GM21423 (cell line): ENCODE measurements around the gene PSD.

ENCODE experiments used
- ATAC-seq: cut with Tn5 transposase; IDR thresholded peaks from one replicate; pipeline ENCODE4 v1.9.1; 2021; ENCODE audit warnings: mild to moderate bottlenecking, moderate library complexity; ENCODE audit not compliant: unreplicated experiment

The PSD gene

DNA sequence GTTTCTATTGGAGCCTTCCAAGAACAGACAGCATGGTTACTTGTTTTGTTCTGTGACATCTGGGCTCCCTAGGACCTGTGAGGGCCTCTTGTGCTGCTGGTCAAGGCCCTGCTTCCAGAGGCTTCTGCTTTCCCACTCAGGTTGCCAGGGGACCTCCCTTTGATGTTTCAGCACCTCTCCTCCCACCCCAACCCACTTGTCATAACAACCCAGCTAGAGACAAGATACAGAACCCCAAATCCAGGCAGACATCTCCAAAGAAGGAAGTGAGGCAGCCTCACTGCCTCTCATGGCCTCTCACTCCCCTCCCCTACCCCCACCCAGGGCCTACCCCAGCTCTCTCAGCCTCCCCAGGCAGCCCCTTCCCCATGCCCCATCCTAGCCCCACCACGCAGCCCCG is 11.8 kb downstream of the PSD start:
- no peak for ATAC-seq

DNA sequence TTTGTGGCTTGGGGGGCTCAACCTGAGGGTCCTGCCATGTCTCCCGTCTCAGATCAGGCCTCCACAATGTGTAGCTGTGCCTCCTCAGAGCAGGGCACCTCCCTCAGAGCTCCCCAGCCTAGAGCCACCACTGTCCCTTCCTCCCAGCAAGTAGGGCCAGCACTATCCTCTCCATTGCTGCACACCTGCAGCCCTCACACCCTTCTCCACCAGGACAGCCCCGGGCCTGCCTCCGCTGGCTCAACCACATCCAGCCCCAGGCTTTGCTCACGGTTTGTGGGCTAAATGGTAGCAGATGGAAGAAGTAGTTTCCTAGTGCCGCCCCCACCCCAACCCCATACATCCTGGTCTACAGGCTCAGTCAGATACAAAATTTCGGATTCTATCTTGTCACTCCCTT is 13.0 kb downstream of the PSD start:
- ATAC-seq, result no peak

DNA sequence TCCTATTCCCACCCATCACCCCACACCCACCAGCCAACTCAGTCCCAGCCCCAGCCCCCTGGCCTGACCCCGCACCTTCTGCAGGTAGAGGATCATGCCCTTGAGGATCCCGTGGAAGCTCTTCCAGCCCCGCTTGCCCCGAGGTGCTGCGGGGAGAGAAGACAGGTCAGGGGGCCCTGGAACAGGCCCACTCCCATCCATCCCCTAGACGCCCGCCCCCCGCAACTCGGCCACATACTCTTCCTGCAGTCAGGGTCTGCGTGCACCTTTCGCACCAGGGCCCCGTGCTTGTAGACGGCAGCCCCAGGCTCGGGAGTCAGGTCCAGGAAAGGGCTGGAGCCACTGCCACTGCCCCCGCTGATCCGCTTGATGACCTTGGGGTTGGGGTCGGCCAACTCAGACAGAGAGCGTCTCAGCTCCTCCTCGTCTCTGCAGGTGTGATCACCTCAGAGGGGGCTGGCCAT is 13.4 kb downstream of the PSD start:
- ATAC-seq, result no peak

DNA sequence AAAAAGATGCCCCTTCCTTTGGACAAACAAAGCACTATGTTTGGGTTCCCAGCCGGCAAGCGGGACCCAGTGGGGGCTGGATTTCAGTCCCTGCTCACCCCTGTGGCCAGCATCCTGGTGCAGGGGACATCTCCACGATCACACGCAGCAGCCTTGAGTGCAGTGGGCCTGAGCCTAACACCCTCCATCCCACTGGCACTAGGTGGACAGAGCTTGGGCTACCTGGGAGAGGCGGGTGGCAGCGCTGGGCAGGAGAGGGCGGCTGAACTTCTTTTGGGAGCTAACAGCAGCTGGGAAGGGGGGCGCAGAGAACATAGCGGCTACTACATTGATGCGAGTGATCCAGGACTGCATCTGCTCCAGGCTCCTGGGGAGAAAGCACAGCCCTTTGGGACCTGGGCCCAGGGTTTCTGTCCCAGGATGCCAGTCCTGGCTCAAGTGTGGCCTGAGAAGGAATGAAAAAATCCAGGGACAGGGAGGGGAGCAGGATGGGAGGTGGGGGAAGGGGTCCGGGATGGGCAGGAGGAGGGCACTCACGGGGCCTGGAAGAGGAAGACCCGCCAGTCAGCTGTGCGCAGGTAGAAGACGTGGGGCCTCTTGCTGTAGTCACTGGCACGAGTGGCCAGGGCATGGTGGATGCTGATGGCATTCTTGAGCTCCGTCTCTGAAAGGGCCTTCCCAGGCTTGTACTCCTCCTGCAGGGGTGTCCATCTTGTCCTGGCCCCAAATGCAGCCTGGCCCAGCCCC is 14.1 kb downstream of the PSD start:
- ATAC-seq, result no peak

DNA sequence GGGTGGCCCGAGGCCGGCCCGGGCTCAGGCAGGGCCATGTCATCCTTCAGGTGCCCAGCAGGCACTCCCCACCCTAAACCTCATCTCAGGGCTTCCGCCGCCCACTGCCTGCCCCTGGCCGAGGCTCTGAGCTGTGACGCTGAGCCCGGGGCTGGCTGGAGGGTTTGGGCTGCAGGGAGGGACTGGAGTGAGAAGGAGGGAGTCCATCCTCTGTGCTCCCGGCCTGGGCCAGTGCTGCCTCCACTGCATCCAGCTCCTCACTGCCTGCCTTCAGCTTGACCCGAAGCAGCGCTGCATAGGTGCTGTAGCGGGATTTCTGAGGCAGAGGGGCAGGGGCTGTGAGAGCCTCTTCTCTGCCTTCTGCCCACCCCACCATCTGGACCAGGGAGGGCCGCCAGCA is 15.5 kb downstream of the PSD start:
- ATAC-seq, result no peak

DNA sequence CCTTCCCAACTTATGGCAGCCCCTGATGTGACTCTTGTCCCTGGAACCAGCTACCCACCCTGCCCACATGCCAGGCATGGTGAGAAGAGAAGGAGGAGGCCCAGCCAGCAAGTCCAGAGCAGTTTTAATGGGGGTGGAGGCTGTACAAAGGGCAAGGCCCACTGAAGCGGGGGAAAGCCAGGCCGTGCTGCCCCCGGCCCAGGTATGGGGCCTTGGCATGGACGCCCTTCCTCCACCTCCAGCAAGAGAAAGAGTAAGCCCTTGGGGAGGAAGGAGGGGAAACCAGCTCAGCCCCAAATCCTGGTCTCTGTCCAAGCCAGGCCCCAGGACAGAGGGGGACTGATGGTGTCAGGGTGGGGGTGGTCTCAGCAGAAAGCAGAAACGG is 16.1 kb downstream of the PSD start:
- no peak for ATAC-seq

DNA sequence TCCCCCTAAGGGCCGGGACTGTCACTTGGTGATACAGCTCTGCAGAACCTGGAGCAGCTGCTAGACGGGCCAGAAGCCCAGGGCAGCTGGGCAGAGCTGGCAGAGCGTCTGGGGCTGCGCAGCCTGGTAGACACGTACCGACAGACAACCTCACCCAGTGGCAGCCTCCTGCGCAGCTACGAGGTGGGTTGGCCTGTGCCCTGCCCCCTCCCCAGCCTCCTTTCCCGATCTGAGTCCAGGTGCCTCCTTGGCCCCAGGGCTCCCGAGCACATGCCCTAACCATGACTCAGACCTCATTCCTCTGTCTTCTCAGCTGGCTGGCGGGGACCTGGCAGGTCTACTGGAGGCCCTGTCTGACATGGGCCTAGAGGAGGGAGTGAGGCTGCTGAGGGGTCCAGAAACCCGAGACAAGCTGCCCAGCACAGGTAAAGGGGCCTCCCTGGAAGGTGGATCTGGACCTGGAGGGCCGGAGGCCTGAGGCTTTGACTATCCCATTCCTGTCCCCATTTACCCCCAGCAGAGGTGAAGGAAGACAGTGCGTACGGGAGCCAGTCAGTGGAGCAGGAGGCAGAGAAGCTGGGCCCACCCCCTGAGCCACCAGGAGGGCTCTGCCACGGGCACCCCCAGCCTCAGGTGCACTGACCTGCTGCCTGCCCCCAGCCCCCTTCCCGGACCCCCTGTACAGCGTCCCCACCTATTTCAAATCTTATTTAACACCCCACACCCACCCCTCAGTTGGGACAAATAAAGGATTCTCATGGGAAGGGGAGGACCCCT is 16.7 kb downstream of the PSD start:
- ATAC-seq, result no peak

DNA sequence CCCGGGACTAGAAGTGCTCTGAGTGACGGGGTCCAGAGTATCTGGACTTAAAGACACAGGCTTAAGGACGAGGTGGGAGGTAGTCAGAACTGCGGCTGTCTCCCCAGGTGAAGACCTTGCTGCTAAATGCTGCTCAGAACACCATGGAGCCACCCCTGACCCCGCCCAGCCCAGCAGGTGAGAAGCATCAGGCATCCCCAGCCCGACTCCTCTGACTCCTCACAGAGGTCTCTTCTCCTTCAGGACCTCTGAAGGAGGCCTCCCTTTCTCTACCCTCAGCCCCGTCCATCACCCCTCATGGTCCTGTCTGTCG is 17.3 kb downstream of the PSD start:
- no peak for ATAC-seq

DNA sequence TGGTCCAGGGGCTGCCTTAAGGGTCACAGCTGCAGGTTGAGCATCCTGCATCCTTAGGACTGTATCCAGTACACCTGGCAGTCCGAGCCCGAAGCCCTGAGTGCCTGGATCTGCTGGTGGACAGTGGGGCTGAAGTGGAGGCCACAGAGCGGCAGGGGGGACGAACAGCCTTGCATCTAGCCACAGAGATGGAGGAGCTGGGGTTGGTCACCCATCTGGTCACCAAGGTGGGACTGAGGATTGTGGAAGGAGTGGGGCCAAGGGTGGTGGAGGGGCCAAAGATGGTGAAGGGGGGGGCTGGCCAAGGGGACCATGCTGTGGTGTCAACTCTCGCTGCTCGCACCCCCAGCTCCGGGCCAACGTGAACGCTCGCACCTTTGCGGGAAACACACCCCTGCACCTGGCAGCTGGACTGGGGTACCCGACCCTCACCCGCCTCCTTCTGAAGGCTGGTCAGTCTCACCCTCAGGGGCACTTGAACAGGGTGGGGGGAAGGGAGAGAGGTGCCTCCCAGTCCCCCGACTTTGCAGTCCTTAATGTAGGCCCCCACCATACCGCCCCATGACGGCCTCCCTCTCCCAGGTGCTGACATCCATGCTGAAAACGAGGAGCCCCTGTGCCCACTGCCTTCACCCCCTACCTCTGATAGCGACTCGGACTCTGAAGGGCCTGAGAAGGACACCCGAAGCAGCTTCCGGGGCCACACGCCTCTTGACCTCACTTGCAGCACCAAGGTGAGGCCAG is 17.8 kb downstream of the PSD start:
- ATAC-seq, result no peak

DNA sequence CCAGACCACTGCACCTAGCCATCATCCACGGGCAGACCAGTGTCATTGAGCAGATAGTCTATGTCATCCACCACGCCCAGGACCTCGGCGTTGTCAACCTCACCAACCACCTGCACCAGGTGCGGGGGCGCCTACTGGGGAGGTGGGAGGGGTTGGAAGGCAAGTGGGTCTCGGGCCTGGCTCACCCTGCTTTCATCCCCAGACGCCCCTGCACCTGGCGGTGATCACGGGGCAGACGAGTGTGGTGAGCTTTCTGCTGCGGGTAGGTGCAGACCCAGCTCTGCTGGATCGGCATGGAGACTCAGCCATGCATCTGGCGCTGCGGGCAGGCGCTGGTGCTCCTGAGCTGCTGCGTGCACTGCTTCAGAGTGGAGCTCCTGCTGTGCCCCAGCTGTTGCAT is 18.5 kb downstream of the PSD start:
- ATAC-seq, result no peak

DNA sequence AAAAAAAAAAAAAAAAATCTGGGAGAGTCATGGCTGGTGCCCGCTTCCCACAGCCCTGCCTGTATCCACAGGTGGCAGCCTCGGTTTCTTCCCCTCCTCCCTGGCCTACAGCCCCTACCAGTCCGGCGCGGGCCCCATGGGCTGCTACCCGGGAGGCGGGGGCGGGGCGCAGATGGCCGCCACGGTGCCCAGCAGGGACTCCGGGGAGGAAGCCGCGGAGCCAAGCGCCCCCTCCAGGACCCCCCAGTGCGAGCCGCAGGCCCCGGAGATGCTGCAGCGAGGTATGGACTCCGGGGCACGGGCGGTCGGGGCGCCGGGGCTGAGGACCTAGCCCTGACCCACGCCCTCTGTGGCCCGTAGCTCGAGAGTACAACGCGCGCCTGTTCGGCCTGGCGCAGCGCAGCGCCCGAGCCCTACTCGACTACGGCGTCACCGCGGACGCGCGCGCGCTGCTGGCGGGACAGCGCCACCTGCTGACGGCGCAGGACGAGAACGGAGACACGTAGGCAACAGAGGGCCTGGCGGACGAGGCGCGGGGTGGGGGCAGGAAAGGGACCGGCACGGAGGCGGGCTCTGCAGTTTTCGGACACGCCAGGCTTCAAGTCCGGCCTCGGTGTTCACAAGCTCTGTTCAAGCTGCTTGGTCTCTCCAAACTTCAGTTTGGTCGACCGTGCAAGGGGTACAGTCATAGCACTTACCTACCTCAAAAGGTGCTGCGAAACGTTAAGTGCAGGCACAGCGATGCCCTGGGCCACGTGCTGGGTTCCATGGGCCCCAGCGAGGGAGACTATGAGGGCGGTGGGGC is 19.2 kb downstream of the PSD start:
- peak; percentile 37 for ATAC-seq

DNA sequence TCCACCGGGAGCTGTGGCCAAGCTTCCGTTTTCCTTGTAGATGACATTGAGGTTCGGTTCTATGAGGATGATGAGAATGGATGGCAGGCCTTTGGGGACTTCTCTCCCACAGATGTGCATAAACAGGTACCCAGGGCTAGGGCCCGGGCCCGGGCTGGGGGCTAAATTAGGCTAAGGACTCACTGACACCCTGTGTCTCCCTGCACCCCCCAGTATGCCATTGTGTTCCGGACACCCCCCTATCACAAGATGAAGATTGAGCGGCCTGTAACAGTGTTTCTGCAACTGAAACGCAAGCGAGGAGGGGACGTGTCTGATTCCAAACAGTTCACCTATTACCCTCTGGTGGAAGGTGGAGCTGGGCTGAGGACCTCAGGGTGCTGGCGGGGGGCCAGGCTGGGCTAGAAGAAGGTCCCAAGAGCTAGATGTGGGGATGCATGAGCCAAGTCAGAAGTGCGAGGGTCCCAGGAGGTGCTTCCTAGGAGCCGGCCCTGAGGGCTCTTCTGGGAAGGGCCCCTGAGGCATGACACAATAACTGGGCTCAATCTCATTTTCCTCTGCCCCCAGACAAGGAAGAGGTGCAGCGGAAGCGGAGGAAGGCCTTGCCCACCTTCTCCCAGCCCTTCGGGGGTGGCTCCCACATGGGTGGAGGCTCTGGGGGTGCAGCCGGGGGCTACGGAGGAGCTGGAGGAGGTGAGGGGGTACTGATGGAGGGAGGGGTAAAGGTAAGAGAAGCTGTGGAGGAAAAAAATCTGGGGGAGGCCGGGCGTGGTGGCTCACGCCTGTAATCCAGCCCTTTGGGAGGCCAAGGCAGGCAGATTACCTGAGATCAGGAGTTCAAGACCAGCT is 20.2 kb downstream of the PSD start:
- no peak for ATAC-seq

DNA sequence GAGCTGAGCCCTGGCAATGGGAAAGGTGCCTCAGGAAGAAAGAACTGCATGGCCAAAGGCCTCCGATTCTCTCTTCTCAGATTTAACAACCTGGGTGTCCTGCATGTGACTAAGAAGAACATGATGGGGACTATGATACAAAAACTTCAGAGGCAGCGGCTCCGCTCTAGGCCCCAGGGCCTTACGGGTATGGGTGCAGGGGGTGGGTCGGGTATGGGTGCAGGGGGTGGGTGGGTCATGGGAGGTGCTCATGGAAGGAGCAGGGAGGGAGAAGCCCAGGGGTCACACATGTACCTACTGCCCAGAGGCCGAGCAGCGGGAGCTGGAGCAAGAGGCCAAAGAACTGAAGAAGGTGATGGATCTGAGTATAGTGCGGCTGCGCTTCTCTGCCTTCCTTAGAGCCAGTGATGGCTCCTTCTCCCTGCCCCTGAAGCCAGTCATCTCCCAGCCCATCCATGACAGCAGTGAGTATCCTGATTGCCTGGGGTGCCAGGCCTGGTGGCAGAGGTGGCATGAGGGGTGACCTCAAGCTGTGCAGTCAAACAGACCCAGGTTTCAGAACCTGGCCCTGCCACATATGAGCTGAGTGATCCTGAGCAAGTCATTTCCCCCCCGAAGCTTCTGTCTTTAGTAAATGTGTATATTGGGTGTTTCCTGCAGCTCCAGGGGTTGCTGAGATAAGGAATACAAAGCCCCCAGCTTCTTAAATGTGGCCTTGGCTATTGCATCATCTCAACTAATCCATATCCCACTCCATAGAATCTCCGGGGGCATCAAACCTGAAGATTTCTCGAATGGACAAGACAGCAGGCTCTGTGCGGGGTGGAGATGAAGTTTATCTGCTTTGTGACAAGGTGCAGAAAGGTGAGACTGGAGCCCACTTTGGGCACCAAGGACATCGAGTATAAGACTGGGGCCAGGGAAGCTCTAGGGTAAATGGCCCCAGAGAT is 21.1 kb downstream of the PSD start:
- ATAC-seq, result no peak

DNA sequence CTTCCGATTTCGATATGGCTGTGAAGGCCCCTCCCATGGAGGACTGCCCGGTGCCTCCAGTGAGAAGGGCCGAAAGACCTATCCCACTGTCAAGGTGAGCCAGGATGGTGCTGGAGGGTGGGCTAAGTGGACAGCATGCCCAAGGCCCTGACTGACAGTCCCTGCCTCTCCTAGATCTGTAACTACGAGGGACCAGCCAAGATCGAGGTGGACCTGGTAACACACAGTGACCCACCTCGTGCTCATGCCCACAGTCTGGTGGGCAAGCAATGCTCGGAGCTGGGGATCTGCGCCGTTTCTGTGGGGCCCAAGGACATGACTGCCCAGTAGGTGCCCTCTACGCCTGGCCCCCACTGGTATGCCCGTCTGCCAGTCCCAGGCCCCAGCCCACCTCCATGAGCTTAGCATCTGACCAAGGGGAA is 21.8 kb downstream of the PSD start:
- no peak for ATAC-seq

DNA sequence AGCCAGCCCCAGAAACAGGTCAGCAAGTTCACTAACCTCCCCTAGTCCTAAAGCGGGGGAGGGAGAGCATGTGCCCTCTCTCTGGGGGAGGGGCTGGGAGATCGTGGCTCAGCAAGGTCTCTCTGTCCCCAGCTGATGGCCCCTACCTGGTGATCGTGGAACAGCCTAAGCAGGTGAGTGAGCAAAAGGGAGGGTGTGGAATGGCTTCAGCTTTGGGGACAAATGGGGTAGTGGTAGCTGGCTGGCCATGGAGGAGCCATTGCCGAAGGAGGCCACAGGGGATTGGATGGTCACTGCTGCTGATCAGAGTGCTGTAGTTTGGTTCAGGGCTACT is 22.3 kb downstream of the PSD start:
- ATAC-seq, result no peak

DNA sequence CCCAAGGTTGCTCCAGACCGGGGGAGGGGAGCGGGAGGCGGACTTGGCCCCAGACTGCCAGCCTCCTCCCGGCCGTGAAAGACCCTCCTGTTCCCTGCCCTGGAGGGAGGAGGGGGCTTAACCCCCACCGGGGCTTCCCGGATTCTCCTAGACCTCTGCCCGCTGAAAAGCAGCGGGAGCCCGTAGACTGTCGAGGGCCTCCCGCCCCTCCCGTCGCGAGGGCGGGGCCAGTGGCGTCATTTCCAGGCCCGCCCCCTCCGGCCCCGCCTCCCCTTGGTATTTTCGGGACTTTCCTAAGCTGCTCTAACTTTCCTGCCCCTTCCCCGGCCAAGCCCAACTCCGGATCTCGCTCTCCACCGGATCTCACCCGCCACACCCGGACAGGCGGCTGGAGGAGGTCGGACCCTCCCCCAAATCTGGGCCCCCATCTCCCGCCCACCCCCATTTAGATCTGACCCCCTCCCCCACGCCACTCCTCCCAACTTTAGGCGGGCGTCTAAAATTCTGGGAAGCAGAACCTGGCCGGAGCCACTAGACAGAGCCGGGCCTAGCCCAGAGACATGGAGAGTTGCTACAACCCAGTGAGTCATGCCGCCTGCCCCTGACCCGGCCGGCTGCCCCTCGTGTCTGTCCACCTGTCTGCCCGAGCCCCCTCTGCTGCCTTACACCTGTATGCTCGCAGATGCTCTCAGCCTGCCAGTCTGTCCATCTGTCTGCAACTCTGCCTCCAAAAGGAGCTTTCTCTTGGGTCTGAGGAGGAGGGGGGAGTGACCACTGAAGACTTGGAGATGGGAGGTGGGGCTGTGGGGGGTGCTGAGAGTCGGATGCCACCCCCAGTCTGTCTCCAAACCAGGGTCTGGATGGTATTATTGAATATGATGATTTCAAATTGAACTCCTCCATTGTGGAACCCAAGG is 22.9 kb downstream of the PSD start, which contains the start of gene NFKB2:
Gene NFKB2, plus strand, starts transcription at position 306 of the 917 bp plus-strand sequence. Its CDS starts 255 bp downstream, at position 561.
- peak; percentile 30 for ATAC-seq

DNA sequence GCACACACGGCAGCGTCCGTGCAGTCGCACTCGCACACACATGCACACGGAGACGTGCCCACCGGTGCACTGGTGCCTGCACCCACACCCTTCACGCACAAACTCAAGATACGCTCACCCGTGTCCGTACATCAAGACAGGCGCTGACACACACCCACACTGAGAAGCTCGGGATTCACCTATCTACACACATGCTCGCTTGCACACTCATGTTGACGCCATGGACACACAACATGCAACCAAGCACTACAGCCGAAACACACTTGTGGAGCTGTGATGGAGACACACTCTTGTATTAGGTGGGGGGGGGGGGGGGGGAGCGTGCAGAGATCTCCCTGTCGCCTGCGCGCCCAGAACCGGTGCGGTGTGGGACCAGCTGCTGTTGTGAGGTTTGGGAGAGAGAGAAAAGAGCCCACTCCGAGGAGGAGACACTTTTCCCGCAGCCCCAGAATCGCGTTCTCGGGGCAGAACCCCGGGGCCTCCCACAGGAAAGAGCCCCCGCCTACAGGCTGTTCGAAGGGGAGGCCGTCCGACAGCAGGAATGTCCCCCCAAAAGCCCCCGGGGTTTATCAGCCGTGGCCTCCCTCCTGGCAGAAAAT is 23.7 kb downstream of the PSD start:
- ATAC-seq, result no peak
